NCI-H748 (cell line): Measurements from ENCODE around the gene TSPAN1.

Experiments used
- DNase-seq: peaks from one replicate; lab custom pipeline; 2025; ENCODE audit not compliant: unreplicated experiment; lab: John Stamatoyannopoulos, UW

Gene TSPAN1

GRCh38 chr1:46159516-46159915 lies 15.4 kb upstream of the TSPAN1 start:
- no peak for DNase-seq

- DNase-seq, result no peak
These were observed 14.7 kb upstream of the TSPAN1 start for GRCh38 chr1:46160212-46160611.

- DNase-seq, result peak; percentile 31
These were observed 8.1 kb upstream of the TSPAN1 start for GRCh38 chr1:46166521-46167462.

GRCh38 chr1:46168477-46168876 lies 6.4 kb upstream of the TSPAN1 start:
- no peak for DNase-seq

- DNase-seq, result no peak
These were observed 5.0 kb upstream of the TSPAN1 start for GRCh38 chr1:46169811-46170454.

GRCh38 chr1:46171351-46171750 lies 3.5 kb upstream of the TSPAN1 start:
- no peak for DNase-seq

GRCh38 chr1:46171871-46172270 lies 3.0 kb upstream of the TSPAN1 start:
- peak; percentile 51 for DNase-seq

GRCh38 chr1:46172321-46172720 lies 2.6 kb upstream of the TSPAN1 start:
- no peak for DNase-seq

- no peak for DNase-seq
These were observed 1.5 kb upstream of the TSPAN1 start for GRCh38 chr1:46173361-46173856.

- no peak for DNase-seq
These were observed 356 bp downstream of the TSPAN1 start for GRCh38 chr1:46175243-46175642.

GRCh38 chr1:46176211-46176865 lies 1.5 kb downstream of the TSPAN1 start, which contains the start of gene P3R3URF:
TSS of gene P3R3URF (minus strand) at chr1:46176488. CDS start at chr1:46176471, 17 bp downstream.
- no peak for DNase-seq

GRCh38 chr1:46179138-46180081 lies 4.5 kb downstream of the TSPAN1 start:
- DNase-seq, result peak; percentile 91

GRCh38 chr1:46180082-46180616 lies 5.3 kb downstream of the TSPAN1 start:
- DNase-seq, result peak; percentile 93

GRCh38 chr1:46181343-46182260 lies 6.7 kb downstream of the TSPAN1 start:
- no peak for DNase-seq

- peak; percentile 80 for DNase-seq
These were observed 8.4 kb downstream of the TSPAN1 start for GRCh38 chr1:46183079-46183847.

- no peak for DNase-seq
These were observed 9.2 kb downstream of the TSPAN1 start for GRCh38 chr1:46183926-46184557.

GRCh38 chr1:46184920-46185658 lies 10.2 kb downstream of the TSPAN1 start:
- no peak for DNase-seq
